SH-SY5Y (cell line): ENCODE data around the gene SEMA4D.

ENCODE experiments used
- GATA2 ChIP-seq: IDR thresholded peaks from 2 replicates; pipeline ENCODE4 v1.6.1; 2011; ENCODE audit warnings: mild to moderate bottlenecking, low read depth, low read length
- GATA3 ChIP-seq: IDR thresholded peaks from 2 replicates; pipeline ENCODE4 v1.6.1; 2011; ENCODE audit warnings: low read depth, mild to moderate bottlenecking, low read length, moderate library complexity

DNA sequence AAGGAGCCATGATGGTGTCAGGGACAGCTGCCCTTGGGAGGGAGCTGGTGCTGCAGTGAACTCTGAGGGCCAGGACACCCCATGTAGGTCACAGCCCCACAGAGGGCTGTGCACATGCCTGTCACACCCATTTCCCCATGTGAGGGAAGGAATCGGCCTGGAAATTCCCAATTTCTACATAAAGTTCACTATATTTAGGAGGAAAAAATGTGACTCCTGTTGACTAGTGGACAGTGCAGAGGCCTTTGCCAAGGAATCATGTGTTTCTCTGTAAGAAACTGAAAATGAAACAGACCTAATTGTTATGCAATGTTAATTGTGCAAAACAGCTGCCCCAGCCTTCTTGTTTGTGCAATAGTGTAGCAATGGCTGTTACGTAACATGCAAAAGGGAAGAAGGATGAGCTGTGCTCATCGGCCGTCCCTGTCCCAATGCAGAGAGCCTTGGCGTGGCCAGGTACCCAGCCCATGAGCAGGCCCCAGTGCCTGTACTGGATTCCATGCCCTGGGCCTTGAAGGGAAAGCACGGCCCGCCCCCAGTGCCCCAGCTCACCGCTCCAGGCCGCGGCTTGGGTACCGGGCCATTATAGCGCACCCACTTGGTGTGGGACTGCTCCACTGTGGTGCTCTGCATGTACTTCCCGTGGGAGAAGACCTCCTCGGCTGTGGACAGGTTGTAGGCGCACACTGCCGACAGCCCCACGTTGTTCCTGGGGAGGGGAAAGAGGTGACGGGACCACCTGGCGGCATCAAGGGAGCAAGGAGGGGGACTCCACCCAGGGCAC, 109.6 kb downstream of the SEMA4D start:
- TF ChIP-seq GATA3 (no peak), GATA2 (no peak)
